SJCRH30 (cell line): ENCODE data around the gene SGIP1. TPM values are rescaled to one million over a fixed set of nuclear protein-coding genes. Genes with fewer than 3 reads are reported as not detected.
"Not testable (repeated sequence)": the region's sequence is repeated elsewhere in the genome, so short reads cannot be mapped to it uniquely, and the experiment has no call there.

Experiments used
- DNase-seq, 2 experiments: peaks; one replicate each; pipeline ENCODE4 v3.0.0-alpha.2; 2015 to 2020
- H3K27ac ChIP-seq: fragments of 250-450 bp; sonication (Bioruptor Pico); 2 replicates; pipeline ENCODE4 v1.5.1; 2020; ENCODE audit warnings: mild to moderate bottlenecking, moderate library complexity
- H3K27me3 ChIP-seq: fragments of 250-450 bp; sonication (Bioruptor Pico); 2 replicates; pipeline ENCODE4 v1.5.1; 2020; ENCODE audit warnings: mild to moderate bottlenecking, moderate library complexity
- H3K36me3 ChIP-seq: fragments of 250-450 bp; sonication (Bioruptor Pico); 2 replicates; pipeline ENCODE4 v1.5.1; 2020; ENCODE audit warnings: mild to moderate bottlenecking, moderate library complexity
- H3K4me1 ChIP-seq: fragments of 250-450 bp; sonication (Bioruptor Pico); 2 replicates; pipeline ENCODE4 v1.5.1; 2020; ENCODE audit warnings: mild to moderate bottlenecking, moderate library complexity
- H3K4me3 ChIP-seq: fragments of 250-450 bp; sonication (Bioruptor Pico); 2 replicates; pipeline ENCODE4 v1.5.1; 2020; ENCODE audit warnings: mild to moderate bottlenecking, moderate library complexity
- H3K9me3 ChIP-seq: fragments of 250-450 bp; sonication (Bioruptor Pico); replicated peaks from 2 replicates; pipeline ENCODE4 v1.5.1; 2020; ENCODE audit warnings: mild to moderate bottlenecking, moderate library complexity
- total RNA-seq: library from RNA; depleted of rRNA; stranded (reverse); fragments of >200 nt; shearing (Covaris generic); gene quantifications from 2 replicates; pipeline ENCODE4 v1.2.3, GENCODE V29; 2014

SGIP1 gene
- total RNA-seq, 1 experiment from 2014 or later, result 0.18 TPM

- H3K4me3 ChIP-seq, result no peak overlapping the region
- no peaks in the 10 kb centered on the region for H3K4me1 ChIP-seq
- no peaks in the 10 kb centered on the region for H3K27me3 ChIP-seq
- H3K36me3 ChIP-seq, result no peaks in the 10 kb centered on the region
- DNase-seq, result no peak
- no peaks in the 10 kb centered on the region for H3K9me3 ChIP-seq
- H3K27ac ChIP-seq, result no peak overlapping the region
Measured at GRCh38 chr1:66773227-66773626, 239.3 kb downstream of the SGIP1 start.

- Histone ChIP-seq H3K4me1 (no peaks in the 10 kb centered on the region), H3K9me3 (no peaks in the 10 kb centered on the region), H3K27me3 (no peaks in the 10 kb centered on the region), H3K36me3 (no peaks in the 10 kb centered on the region), H3K27ac (no peak overlapping the region), H3K4me3 (no peak overlapping the region)
- no peak for DNase-seq
Measured at GRCh38 chr1:66774438-66774837, 240.5 kb downstream of the SGIP1 start.

- Histone ChIP-seq H3K36me3 (no peaks in the 10 kb centered on the region), H3K9me3 (no peaks in the 10 kb centered on the region), H3K27me3 (no peaks in the 10 kb centered on the region), H3K4me1 (no peaks in the 10 kb centered on the region), H3K27ac (no peak overlapping the region), H3K4me3 (no peak overlapping the region)
- DNase-seq, result no peak
Measured at GRCh38 chr1:66775646-66776045, 241.7 kb downstream of the SGIP1 start.

DNA sequence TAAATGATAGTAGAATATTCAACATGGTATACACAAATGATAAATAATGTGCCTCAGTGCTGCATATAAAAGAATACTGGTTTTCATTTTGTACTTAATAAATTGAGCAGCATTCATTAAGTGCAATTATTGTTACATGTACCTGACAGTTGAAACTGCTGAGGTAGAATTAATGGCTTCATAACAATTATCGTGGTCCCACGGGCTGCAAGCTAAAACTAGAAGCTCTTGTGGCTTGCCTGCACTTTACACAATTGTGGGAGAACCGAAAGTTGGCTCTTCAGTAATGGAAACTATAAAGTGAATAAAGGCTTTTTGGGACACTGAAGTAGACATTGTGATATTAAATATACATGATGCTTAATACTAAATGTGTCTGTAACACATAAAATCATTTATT lies 243.9 kb downstream of the SGIP1 start:
- no peak for DNase-seq
- no peaks in the 10 kb centered on the region for H3K27me3 ChIP-seq
- no peaks in the 10 kb centered on the region for H3K4me1 ChIP-seq
- H3K9me3 ChIP-seq, result no peaks in the 10 kb centered on the region
- H3K36me3 ChIP-seq, result no peaks in the 10 kb centered on the region
- no peak overlapping the region for H3K4me3 ChIP-seq
- H3K27ac ChIP-seq, result no peak overlapping the region

GRCh38 chr1:66778266-66778665 lies 244.3 kb downstream of the SGIP1 start:
- Histone ChIP-seq H3K27me3 (no peaks in the 10 kb centered on the region), H3K27ac (no peak overlapping the region), H3K9me3 (no peaks in the 10 kb centered on the region), H3K4me1 (no peaks in the 10 kb centered on the region), H3K4me3 (no peak overlapping the region), H3K36me3 (no peaks in the 10 kb centered on the region)
- no peak for DNase-seq

DNA sequence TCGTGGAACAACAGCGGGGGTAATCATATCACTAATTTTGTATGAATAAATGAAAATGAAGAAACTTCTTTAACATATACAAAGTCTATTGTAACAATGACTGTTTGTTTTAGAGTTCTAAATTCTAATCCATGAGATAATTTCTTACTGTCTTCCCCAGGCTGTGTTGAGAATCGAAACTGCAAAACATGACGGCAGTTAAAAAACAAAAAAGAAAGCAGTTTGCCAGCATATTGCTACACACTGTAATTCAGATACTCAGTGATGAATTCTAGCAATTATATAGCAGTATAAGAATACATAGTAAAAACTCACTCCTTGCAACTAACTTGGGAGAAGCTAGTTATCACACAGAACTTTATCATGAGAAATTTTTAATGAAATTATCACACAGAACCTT lies 245.0 kb downstream of the SGIP1 start:
- DNase-seq, result no peak
- H3K4me1 ChIP-seq, result no peaks in the 10 kb centered on the region
- H3K27ac ChIP-seq, result no peak overlapping the region
- H3K9me3 ChIP-seq, result no peaks in the 10 kb centered on the region
- H3K4me3 ChIP-seq, result no peak overlapping the region
- H3K36me3 ChIP-seq, result no peaks in the 10 kb centered on the region
- no peaks in the 10 kb centered on the region for H3K27me3 ChIP-seq

DNA sequence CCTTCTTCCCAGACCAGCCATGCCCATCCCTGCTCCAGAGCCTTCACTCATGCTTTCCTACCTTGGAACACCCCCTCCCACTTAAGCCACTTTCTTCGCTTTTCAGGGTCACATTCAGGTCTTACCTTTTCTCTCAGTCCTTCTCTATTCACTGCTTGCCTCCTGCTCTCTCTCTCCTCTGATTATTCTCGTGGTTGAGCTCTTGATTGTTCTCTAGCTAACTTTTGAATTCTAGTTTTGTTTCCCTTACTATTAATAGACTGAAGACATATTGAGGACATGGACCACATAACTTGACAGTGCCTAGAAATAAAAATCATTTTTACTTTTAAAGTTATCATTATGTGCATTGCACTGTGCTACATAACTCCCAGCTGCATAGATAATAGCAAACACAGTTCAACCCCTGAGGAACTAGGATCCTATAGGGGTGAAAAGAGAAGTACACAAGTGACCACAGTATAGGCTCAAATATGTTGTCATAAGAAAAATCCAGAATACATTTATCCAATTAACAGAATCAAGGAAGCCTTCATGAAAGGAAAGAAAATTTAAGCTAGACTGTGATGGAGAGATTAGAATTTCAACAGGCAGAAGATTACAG lies 245.6 kb downstream of the SGIP1 start:
- no peaks in the 10 kb centered on the region for H3K9me3 ChIP-seq
- H3K4me1 ChIP-seq, result no peaks in the 10 kb centered on the region
- no peak overlapping the region for H3K27ac ChIP-seq
- no peaks in the 10 kb centered on the region for H3K36me3 ChIP-seq
- H3K27me3 ChIP-seq, result no peaks in the 10 kb centered on the region
- no peak for DNase-seq
- H3K4me3 ChIP-seq, result no peak overlapping the region

DNA sequence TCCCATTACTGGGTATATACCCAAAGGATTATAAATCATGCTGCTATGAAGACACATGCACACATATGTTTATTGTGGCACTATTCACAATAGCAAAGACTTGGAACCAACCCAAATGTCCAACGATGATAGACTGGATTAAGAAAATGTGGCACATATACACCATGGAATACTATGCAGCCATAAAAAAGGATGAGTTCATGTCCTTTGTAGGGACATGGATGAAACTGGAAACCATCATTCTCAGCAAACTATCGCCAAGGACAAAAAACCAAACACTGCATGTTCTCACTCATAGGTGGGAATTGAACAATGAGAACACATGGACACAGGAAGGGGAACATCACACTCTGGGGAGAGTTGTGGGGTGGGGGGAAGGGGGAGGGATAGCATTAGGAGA lies 251.8 kb downstream of the SGIP1 start:
- not testable (repeated sequence) for H3K4me1 ChIP-seq, H3K4me3 ChIP-seq, H3K27me3 ChIP-seq, DNase-seq, H3K9me3 ChIP-seq, H3K27ac ChIP-seq, H3K36me3 ChIP-seq

DNA sequence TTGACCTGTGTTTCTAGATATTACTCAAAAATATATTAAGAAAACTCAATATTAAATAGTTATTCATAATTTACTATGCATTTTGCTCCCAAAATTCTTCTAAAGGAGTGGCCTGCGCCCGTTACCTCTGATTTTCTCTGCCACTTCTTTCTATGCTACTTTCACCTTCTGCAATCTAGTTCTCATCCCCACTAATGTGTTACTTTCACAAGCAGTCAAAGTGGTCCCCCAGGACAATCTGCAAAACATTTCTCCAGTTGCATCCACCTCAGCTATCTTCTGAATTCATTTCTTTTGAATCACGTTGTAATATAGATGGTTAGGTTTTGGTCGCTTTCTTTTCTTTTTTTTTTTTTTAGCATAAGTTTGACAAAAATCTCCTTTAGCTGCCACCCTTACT lies 253.7 kb downstream of the SGIP1 start:
- Histone ChIP-seq H3K27ac (no peak overlapping the region), H3K4me1 (no peaks in the 10 kb centered on the region), H3K27me3 (no peaks in the 10 kb centered on the region), H3K4me3 (no peak overlapping the region), H3K36me3 (no peaks in the 10 kb centered on the region), H3K9me3 (no peaks in the 10 kb centered on the region)
- no peak for DNase-seq

DNA sequence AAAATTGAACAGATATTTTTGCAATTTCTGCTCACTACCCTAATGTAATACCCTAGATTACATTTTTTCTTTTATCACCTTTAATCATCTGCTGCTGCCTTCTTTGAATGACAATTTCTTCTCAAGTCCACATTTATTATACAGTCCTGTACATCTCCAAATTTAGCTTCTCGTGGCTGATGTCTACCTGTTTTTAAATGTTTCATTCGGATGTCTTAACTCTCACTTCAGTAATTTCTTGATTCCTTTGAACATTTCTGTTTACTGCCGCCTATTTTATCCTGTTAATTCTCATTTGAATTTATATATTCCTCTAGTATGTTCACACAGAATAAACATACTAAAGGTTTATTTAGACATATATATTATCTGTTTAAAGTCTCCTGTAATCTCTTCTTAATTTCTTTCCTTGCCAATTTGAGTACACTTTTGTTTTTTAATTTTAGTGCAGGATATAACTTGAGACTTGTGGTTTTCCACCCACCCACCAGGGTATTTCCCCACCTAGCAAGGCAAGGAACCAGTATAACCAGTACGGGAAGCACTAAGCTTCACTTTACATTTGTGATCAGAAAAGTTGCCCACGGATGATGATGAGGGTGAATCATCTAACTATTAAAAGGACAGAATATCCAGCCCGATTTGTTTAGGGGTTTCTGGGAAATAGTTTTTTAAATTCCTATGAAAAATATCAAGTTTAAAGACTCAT lies 254.4 kb downstream of the SGIP1 start:
- Histone ChIP-seq H3K4me1 (no peaks in the 10 kb centered on the region), H3K36me3 (no peaks in the 10 kb centered on the region), H3K27ac (no peak overlapping the region), H3K9me3 (no peaks in the 10 kb centered on the region), H3K27me3 (no peaks in the 10 kb centered on the region; the same call in 1 of the 2 replicates), H3K4me3 (no peak overlapping the region)
- no peak for DNase-seq

DNA sequence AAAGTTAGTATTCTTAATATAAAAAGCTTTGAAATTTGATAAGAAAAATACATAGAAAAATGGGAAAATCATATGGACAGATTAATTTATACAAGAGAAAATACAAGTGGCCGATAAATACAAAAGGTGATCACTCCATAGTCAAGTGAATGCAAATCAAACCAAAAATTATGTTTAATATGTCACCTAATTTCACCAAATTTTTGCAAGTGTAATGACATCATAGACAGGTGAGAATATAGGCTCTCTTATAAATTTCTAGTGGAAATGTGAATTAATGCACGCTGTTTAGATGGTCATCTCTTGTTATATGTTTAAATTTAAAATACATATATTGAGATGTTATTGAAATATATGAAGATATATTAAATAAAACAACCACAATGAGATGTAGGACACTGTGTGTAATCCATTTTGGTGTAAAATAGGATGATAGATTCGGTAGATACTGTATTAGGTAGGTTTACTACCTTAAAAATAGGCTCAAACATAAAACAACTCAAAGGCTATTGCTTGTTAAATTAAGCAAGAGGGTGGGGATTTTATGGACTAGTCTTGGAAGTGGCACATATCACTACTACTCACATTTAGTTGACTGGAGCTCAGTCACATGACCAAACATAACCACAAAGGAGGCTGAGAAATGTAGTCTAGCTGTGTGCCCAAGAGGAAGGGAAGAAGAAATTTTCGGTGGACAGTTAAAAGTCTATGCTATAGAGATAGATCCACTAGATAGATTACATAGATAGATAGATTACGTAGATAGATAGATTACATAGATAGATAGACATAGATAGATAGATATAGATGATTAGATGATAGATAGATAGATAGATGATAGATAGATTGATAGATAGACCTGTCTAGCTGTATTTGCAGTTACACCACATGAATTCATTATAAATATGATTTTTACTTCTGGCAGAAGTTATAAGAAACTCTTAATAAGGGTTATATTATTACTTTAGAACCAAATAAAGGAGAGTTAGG lies 258.0 kb downstream of the SGIP1 start:
- DNase-seq, result no peak
- no peak overlapping the region for H3K27ac ChIP-seq
- H3K4me1 ChIP-seq, result no peaks in the 10 kb centered on the region
- no peak overlapping the region for H3K4me3 ChIP-seq
- no peaks in the 10 kb centered on the region for H3K9me3 ChIP-seq
- no peaks in the 10 kb centered on the region for H3K36me3 ChIP-seq
- no peaks in the 10 kb centered on the region; the same call in 1 of the 2 replicates for H3K27me3 ChIP-seq

DNA sequence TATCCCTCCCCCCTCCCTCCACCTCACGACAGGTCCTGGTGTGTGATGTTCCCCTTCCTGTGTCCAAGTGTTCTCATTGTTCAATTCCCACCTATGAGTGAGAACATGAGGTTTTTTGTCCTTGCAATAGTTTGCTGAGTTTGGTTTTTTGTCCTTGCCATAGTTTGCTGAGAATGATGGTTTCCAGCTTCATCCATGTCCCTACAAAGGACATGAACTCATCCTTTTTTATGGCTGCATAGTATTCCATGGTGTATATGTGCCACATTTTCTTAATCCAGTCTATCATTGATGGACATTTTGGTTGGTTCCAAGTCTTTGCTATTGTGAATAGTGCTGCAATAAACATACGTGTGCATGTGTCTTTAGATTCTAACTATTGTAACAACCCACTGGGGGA lies 261.9 kb downstream of the SGIP1 start:
- not testable (repeated sequence) for H3K36me3 ChIP-seq, DNase-seq, H3K27me3 ChIP-seq

More for the DNA sequence above, 261.9 kb downstream of the SGIP1 start:
- not testable (repeated sequence) for H3K4me1 ChIP-seq, H3K4me3 ChIP-seq, H3K27ac ChIP-seq, H3K9me3 ChIP-seq
